Globus pallidus (tissue), 1 donor: ENCODE measurements around the gene JMJD1C.
"Not testable (repeated sequence)": the region's sequence is repeated elsewhere in the genome, so short reads cannot be mapped to it uniquely, and the experiment has no call there.

Experiments used
- DNase-seq: peaks from one replicate; pipeline ENCODE4 v3.0.0-alpha.2; 2015; ENCODE audit warnings: low spot score

Gene JMJD1C

DNA sequence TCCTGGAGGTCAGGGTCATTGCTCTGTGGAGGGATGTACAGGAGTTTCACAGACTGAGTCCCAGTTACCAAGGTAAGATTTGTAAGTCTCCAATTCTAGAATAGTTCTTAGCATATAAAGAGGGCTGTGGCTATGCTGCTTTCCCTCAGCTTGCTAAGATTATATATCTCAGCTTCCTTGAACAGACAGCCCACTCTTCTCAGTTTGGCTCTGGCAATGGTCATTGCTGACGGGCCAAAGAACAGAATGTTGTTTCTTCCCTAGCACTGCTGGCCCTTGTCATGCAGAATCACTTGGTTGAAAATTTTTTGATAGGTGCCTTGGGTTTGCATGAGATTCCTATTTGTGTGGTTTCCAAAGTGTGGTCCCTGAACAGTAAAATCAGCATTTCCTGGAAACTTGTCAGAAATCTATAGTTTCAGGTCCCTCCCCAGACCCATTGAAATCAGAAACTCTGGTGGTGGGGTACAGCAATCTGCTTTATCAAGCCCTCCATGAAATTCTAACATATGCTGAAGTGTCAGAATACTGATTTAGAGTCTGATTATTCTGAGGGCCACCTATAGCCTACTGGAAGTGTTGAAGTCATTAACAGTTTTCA lies 294.4 kb downstream of the JMJD1C start:
- no peak for DNase-seq

DNA sequence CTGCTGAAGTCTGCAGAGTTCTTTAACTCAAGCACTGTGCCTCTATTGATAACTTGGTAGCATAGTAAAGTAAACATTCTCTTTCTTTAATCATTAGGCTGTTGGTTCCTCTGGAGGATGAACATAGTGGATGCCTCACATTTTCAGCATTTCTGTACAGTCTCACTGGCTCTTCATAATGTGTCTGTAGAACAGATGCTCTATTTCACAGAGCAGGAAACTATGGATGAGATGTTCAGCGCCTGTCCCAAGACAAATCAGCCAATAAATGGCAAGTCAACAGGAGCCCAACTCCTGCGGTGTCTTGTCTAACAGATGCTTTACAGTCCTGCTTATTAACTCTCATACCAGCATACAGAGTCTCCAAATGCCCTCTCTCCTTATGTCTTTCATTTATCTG lies 296.2 kb downstream of the JMJD1C start:
- DNase-seq, result no peak

DNA sequence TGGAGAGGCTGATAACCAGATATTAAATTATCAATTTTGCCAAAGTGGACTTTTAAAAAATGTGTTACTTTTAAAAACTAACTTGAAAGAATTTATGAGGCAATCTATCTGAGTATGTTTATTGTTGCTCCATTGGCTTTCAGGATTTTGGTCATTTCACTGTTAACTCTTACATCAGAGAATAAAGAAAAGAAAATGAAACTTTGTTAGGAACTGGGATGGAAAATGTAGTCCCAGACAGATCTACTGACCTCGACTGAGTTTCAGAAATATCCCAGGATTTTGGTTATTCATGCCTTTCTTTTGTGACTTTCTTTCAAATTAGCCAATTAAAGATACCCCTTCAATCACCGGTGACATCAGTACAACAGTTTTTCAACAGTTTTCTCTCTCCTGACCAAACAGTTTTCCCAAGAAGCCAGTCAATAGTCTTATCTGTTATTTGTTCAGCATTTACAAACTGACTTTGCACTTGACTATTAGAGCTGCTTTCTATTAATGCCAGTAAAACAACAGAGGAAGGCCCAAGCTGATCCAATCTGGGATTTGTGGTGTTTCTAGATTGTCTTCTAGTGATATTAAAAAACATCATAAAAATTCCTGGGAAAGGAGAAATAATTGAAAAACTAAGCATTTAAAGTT lies 296.8 kb downstream of the JMJD1C start:
- DNase-seq, result no peak

DNA sequence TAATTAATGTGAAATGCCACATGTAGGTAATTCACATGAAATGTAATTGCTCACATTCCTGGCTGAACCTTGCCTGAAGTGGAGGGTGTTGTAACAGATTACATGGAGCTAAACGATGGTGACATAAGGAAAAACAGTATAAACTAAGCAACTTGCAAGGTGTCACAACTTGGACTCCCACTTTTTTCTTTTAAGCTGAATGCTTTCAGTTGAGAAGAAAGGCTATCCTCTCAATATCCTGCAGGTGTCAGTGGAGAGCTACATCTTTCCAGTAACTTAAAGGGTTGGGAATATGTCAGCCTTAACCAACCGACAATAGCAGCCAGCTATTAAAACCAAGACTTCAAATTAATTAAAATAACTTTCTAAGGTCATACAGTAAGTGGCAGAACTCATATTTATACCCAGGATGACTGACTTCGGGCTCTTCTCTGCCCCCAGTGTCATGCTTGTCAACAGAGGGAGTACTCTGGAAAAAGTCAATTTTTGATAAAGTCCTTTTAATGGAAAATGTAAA lies 299.0 kb downstream of the JMJD1C start:
- peak; percentile 73 for DNase-seq

- no peak for DNase-seq
These were observed 300.5 kb downstream of the JMJD1C start for GRCh38 chr10:63165249-63165648.

DNA sequence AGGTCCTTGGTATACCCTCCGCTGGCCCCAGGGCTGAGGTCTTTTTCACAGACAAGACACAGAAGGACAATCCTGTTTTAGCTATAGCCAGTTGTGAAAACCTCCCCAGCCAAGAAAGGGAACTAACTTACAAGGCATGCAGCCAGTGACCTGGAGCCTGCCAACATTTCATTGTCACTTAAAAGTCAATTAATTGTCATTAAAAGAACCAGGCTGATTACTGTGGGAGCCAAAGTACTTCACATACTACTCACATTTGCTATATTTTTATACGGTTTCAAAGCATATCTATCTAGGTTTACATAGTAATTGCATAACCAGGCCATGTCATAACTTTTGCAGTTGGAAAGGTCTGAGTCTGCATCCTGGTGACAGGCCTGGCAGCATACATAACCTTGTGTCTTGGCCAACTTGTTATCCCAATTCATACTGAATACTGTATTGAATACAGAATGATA lies 301.6 kb downstream of the JMJD1C start:
- no peak for DNase-seq

- DNase-seq, result no peak
These were observed 304.2 kb downstream of the JMJD1C start for GRCh38 chr10:63161592-63161991.

- DNase-seq, result peak; percentile 82
These were observed 307.7 kb downstream of the JMJD1C start for GRCh38 chr10:63157845-63158624.

- DNase-seq, result no peak
These were observed 309.5 kb downstream of the JMJD1C start for GRCh38 chr10:63156236-63156635.

GRCh38 chr10:63155388-63156020 lies 310.3 kb downstream of the JMJD1C start:
- DNase-seq, result no peak

- no peak for DNase-seq
These were observed 311.0 kb downstream of the JMJD1C start for GRCh38 chr10:63154546-63155387.

DNA sequence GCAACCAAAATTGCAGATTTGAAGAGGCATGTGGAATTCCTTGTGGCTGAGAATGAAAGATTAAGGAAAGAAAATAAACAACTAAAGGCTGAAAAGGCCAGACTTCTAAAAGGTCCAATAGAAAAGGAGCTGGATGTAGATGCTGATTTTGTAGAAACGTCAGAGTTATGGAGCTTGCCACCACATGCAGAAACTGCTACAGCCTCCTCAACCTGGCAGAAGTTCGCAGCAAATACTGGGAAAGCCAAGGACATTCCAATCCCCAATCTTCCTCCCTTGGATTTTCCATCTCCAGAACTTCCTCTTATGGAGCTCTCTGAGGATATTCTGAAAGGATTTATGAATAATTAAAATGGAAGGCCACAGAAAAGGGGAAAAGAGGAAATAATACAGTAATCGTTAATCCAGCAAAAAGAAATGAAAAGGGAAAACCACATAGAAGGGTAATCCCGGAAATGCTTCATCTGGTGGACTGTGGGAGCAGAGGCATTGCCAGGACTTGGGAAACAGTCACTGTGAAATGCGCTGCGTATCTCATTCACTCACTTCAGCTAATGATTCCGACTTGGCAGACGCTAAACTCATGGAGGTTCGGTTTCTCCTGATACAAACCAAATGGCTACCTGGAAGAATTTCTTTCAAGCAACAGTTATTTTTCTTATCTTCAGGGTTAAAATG lies 311.8 kb downstream of the JMJD1C start:
- DNase-seq, result not testable (repeated sequence)

GRCh38 chr10:63150745-63151144 lies 315.0 kb downstream of the JMJD1C start:
- DNase-seq, result no peak

DNA sequence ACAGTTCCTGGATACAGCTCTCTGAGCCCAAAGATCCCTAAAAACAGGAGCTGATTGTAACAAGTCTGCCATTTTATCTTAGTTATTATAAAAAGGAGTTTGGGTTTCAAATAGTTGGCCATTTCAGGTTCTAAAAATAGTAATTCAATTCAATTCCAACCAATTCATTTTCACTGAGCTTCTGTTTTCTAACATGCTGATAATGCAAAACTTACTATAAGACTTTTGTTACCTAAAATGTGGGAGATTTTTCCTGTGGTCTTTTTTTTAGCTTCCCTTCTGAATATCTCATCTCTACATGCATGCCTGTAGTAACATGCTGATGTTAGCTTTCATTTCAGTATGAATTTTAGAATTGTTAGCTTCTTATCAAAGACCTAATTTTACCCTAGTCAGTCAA lies 319.3 kb downstream of the JMJD1C start:
- no peak for DNase-seq

DNA sequence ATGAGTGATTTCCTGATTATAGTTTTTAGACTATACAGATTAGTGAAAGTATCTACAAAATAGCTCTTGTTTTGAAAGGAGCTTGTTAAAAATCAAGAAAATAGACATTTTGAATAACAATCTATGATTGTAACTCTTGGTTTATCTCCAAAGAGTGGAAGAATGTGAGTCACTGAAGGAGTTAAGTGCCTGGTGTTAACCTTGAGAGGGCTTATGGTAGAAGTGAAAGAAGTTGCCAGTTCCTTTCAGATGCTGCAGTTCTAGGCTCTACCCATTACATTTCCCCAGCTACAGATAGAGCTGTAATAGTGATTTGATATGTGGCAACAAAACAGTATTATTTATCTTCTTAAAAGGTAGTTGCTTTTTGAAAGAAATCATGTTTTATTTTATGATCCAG lies 320.0 kb downstream of the JMJD1C start:
- DNase-seq, result no peak

GRCh38 chr10:63143987-63144386 lies 321.8 kb downstream of the JMJD1C start:
- no peak for DNase-seq

DNA sequence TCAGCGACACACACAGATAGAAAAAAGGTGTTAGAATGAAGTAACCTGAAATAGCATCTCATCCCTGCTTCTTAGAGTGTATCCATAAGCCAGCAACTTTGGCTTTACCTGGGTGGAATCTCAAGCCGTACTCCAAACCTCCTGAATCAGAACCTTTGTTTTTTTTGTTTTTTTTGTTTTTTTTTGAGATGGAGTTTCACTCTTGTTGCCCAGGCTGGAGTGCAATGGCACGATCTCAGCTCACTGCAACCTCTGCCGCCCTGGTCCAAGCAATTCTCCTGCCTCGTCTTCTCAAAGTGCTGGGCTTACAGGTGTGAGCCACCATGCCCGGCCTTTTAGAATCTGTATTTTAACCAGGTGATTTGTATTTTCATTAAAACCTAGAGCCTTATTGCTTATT lies 323.6 kb downstream of the JMJD1C start:
- DNase-seq, result no peak

- DNase-seq, result no peak
These were observed 325.7 kb downstream of the JMJD1C start for GRCh38 chr10:63140077-63140476.

- DNase-seq, result no peak
These were observed 328.5 kb downstream of the JMJD1C start for GRCh38 chr10:63137306-63137705.

- DNase-seq, result peak; percentile 26
These were observed 331.8 kb downstream of the JMJD1C start for GRCh38 chr10:63133821-63134557.
